Upper lobe of right lung (tissue), 1 donor: ENCODE results near the gene COL5A3. TPM values are rescaled to one million over a fixed set of nuclear protein-coding genes. Genes with fewer than 3 reads are reported as not detected.

Source experiments
- ATAC-seq: fragments of 200-7000 bp; cut with Tn5 transposase; one replicate; pipeline ENCODE4 v1.9.1; 2020; ENCODE audit warnings: mild to moderate bottlenecking, moderate library complexity
- DNase-seq: peaks from one replicate; pipeline ENCODE4 v3.0.0-alpha.2; 2020
- H3K27ac ChIP-seq: fragments of 200-600 bp; one replicate; pipeline ENCODE4 v1.8.0; 2022
- H3K27me3 ChIP-seq: fragments of 200-600 bp; one replicate; pipeline ENCODE4 v1.8.0; 2022; ENCODE audit warnings: mild to moderate bottlenecking
- H3K36me3 ChIP-seq: fragments of 200-600 bp; one replicate; pipeline ENCODE4 v1.8.0; 2022
- H3K4me1 ChIP-seq: fragments of 200-600 bp; one replicate; pipeline ENCODE4 v1.8.0; 2022
- H3K4me3 ChIP-seq: fragments of 200-600 bp; one replicate; pipeline ENCODE4 v1.8.0; 2022; ENCODE audit warnings: mild to moderate bottlenecking
- H3K9me3 ChIP-seq: fragments of 200-600 bp; one replicate; pipeline ENCODE4 v1.8.0; 2022
- intact Hi-C: fragments of 100-400 bp; cut with DNase I; formaldehyde crosslinking; loops from one replicate; pipeline ENCODE4 v1.11.0; 2022
- total RNA-seq: library from RNA; stranded (reverse); fragmentation: NEBNext Ultra II Directional; extraction: Animal tissue kit (Norgen Biotek cat#: 25700); gene quantifications from one replicate; pipeline ENCODE4 v1.2.1, GENCODE V29; 2021
- TF ChIP-seq, protein P1 (sequence below): fragments of 200-600 bp; IDR thresholded peaks from one replicate; pipeline ENCODE4 v1.8.0; 2022; ENCODE audit warnings: antibody characterized with exemption
- donor health status: DM: no; HTN: yes; CAD: no; lungs with severe emphysema.

The COL5A3 gene
- total RNA-seq, 1 donor from 2014 or later, result 9.6 TPM

DNA sequence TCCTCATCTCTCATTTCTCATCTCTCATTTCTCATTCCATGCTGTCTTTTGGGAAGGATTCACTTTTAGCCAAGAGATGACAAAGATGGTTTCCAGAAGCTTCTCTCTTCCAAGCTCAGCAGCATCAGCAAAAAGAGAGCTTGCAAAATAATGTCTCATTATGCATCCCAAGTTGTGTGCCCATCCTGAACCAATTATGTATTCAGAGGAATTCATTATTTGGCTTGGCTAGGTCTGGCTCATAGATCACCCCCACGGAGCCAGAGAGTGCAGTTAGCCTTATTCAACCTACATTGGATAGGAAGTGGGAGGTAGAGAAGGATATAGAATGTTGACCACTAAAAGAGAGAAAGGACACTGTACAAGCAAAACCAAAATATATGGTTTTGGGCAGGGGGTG is 68.6 kb downstream of the COL5A3 start:
- Histone ChIP-seq H3K4me3 (no peak overlapping the region), H3K27me3 (peaks cover 5% of the 10 kb centered on the region), H3K9me3 (peaks cover 8% of the 10 kb centered on the region), H3K36me3 (no peaks in the 10 kb centered on the region), H3K27ac (no peak overlapping the region), H3K4me1 (peaks cover 4% of the 10 kb centered on the region)
- DNase-seq (no peak), ATAC-seq (no peak)
- intact Hi-C loops, result no loop called here
- TF ChIP-seq, protein P1, sequence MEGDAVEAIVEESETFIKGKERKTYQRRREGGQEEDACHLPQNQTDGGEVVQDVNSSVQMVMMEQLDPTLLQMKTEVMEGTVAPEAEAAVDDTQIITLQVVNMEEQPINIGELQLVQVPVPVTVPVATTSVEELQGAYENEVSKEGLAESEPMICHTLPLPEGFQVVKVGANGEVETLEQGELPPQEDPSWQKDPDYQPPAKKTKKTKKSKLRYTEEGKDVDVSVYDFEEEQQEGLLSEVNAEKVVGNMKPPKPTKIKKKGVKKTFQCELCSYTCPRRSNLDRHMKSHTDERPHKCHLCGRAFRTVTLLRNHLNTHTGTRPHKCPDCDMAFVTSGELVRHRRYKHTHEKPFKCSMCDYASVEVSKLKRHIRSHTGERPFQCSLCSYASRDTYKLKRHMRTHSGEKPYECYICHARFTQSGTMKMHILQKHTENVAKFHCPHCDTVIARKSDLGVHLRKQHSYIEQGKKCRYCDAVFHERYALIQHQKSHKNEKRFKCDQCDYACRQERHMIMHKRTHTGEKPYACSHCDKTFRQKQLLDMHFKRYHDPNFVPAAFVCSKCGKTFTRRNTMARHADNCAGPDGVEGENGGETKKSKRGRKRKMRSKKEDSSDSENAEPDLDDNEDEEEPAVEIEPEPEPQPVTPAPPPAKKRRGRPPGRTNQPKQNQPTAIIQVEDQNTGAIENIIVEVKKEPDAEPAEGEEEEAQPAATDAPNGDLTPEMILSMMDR, result no peak

DNA sequence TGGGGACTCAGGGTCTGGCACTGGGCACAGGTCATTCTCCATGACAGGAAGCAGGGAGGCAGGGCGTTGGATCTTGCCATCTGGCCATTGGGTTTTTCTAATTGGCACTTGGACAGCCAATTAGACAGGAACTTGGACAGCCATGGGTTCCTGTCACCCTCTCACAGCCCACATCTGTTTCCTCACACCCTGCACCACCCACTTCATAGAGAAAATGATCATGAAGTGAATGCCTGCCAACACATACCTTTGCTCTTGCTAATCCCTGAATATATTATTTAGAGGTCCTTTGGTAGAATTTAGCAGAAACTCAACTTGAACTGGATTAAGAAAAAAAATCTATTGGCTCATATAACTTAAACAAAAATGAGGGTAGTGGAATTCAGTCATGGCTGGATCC is 69.1 kb downstream of the COL5A3 start:
- TF ChIP-seq, protein P1, result no peak

DNA sequence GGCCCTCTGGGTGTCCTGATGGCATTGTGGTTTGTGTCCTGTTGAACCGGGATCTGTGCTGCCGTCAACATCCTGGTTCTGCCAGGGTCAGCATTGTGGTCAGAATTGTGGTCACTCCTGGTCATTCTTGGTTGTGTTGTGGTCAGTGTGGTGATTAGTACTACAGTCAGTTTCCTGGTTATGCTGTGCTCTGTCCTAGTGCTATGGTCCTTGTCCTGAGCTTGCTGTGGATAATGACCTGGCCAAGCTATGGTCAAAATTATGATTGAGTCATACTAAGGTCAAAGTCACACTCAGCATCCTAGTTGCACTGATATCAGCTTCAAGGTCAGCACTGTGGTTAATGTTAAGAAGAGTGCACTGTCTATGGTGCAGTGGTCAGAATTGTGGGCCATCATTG is 69.5 kb downstream of the COL5A3 start:
- no peak for DNase-seq
- intact Hi-C loops, result no loop called here
- Histone ChIP-seq H3K36me3 (no peaks in the 10 kb centered on the region), H3K4me1 (peaks cover 3% of the 10 kb centered on the region), H3K4me3 (no peak overlapping the region), H3K27ac (no peak overlapping the region), H3K27me3 (peaks cover 7% of the 10 kb centered on the region), H3K9me3 (peaks cover 8% of the 10 kb centered on the region)
- TF ChIP-seq, protein P1, result no peak
- no peak for ATAC-seq

More for the DNA sequence above, 69.1 kb downstream of the COL5A3 start:
- H3K9me3 ChIP-seq, result peaks cover 8% of the 10 kb centered on the region
- ATAC-seq (no peak), DNase-seq (no peak)
- intact Hi-C loops, result no loop called here
- no peak overlapping the region for H3K4me3 ChIP-seq
- H3K4me1 ChIP-seq, result no peaks in the 10 kb centered on the region
- H3K36me3 ChIP-seq, result no peaks in the 10 kb centered on the region
- H3K27ac ChIP-seq, result no peak overlapping the region
- H3K27me3 ChIP-seq, result peaks cover 7% of the 10 kb centered on the region

DNA sequence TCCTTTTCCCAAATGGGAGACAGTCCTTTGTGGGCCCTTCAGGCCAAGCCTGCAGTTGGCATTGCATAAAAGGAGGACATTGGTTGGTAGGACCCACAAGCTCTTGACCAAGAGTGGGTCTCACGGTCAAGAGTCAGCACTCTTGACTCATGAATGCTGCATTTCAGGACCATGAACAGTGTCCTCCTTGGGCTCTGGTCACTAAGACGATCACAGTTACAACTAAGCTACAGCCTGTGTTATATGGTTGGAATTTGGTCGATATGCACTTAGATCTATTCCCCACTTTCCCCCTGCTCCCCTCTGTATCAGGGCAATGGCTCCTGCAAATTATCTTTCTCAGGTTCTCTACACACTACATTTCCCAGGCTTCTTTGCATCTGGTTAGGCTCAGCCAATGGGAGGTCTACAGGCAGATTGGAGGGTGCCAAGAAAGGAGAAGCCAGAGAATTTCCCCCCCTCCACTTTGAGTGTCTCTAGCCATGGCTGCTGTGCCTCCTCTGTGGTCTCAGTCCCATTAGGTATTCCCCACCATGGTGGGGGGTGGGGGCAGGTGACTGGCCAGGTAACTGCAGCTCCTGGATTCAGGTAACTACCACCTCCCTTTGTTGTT is 70.9 kb downstream of the COL5A3 start:
- Histone ChIP-seq H3K36me3 (no peaks in the 10 kb centered on the region), H3K4me3 (no peak overlapping the region), H3K27me3 (peaks cover 7% of the 10 kb centered on the region), H3K4me1 (peaks cover 10% of the 10 kb centered on the region), H3K27ac (no peak overlapping the region), H3K9me3 (peaks cover 8% of the 10 kb centered on the region)
- no peak for ATAC-seq
- TF ChIP-seq, protein P1, result no peak
- intact Hi-C loops, result no loop called here
- DNase-seq, result no peak

DNA sequence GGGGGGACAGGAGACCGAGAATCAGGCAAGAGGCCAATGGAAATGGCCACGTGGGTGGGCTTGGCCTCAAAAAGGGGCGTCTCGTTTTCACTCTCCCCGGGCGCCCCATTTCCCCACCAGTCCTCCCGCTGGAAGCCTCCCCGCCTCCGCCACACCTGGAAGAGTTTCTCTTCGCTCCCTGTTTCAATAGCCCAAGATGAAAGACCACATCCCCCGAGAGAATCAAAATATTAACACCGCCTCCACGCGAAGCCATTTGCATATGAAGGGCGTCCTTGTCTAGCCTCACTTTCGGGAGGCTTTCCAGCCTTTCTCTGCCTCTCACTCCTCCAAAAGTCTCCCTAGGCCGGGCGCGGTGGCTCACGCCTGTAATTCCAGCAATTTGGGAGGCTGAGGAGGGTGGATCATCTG is 73.3 kb downstream of the COL5A3 start:
- Histone ChIP-seq H3K36me3 (no peaks in the 10 kb centered on the region), H3K27me3 (peaks cover 25% of the 10 kb centered on the region), H3K9me3 (peaks cover 5% of the 10 kb centered on the region), H3K27ac (no peak overlapping the region), H3K4me3 (no peak overlapping the region), H3K4me1 (peaks cover 11% of the 10 kb centered on the region)
- TF ChIP-seq, protein P1, result no peak
- intact Hi-C loops, result no loop called here
- ATAC-seq (no peak), DNase-seq (no peak)
